A549 (cell line): ENCODE data around the gene CHPF. TPM values are rescaled to one million over a fixed set of nuclear protein-coding genes. Genes with fewer than 3 reads are reported as not detected.

Experiments
- ATAC-seq, 2 experiments: fragments of 200-7000 bp in 1 of 2; fragments of >200 bp in 1 of 2; cut with Nextera tagmentation in 1 of 2; cut with Tn5 transposase in 1 of 2; 3 replicates each; pipeline versions ENCODE4 v1.8.0 to v1.9.1; 2018 to 2020; ENCODE audit warnings: mild to moderate bottlenecking in 1 of 2, moderate library complexity in 1 of 2
- CTCF ChIA-PET: fragments of 300-600 bp; sonication (Branson Sonifier 250); formaldehyde crosslinking; extraction: SDS; loops from one replicate; lab custom pipeline; 2021; ENCODE audit warnings: antibody characterized with exemption, inconsistent platforms; lab: Yijun Ruan, JAX
- POLR2A ChIA-PET: fragments of 350-600 bp; formaldehyde crosslinking; extraction: SDS; loops from one replicate; lab custom pipeline; 2021; ENCODE audit warnings: antibody characterized with exemption, inconsistent platforms; lab: Yijun Ruan, JAX
- DNase-seq, 2 experiments: peaks; one replicate each; pipeline versions ENCODE4 v3.0.0 to v3.0.0-alpha.2; 2011 to 2016; ENCODE audit warnings: low read depth in 1 of 2, low spot score in 1 of 2
- FAIRE-seq: peaks from 2 replicates; lab custom pipeline; 2011; peaks lifted over from hg19 to GRCh38; lab: Jason Lieb, UNC
- H3K27ac ChIP-seq, 2 experiments: fragments of >200 bp; sonication (Bioruptor Twin); formaldehyde crosslinking; 3 replicates each; pipeline ENCODE4 v1.5.1; 2016 to 2017
- H3K4me1 ChIP-seq: fragments of >200 bp; sonication (Bioruptor Twin); formaldehyde crosslinking; 3 replicates; pipeline ENCODE4 v1.6.1; 2016
- H3K4me2 ChIP-seq: fragments of >200 bp; sonication (Bioruptor Twin); formaldehyde crosslinking; 3 replicates; pipeline ENCODE4 v1.6.1; 2016
- H3K4me3 ChIP-seq: fragments of >200 bp; sonication (Bioruptor Twin); formaldehyde crosslinking; 3 replicates; pipeline ENCODE4 v1.5.1; 2016
- H3K9me3 ChIP-seq: fragments of >200 bp; sonication (Bioruptor Twin); formaldehyde crosslinking; 3 replicates; pipeline ENCODE4 v1.6.1; 2016
- ESRRA ChIP-seq: fragments of 150-350 bp; IDR thresholded peaks from 2 replicates; pipeline ENCODE4 v1.6.1; 2014; ENCODE audit warnings: mild to moderate bottlenecking, low read length, borderline replicate concordance
- FOXS1 ChIP-seq: fragments of 250-450 bp; sonication (Bioruptor Pico); IDR thresholded peaks from 2 replicates; pipeline ENCODE4 v1.5.0; 2020; ENCODE audit warnings: mild to moderate bottlenecking, moderate library complexity
- HOXB13 ChIP-seq: fragments of 250-450 bp; sonication (Bioruptor Pico); IDR thresholded peaks from 2 replicates; pipeline ENCODE4 v1.5.0; 2020; ENCODE audit warnings: low read depth, mild to moderate bottlenecking, moderate library complexity
- POLR2A ChIP-seq: IDR thresholded peaks from 2 replicates; pipeline ENCODE4 v1.6.1; 2012; ENCODE audit warnings: mild to moderate bottlenecking, low read length
- POLR2AphosphoS2 ChIP-seq: conservative IDR thresholded peaks from 2 replicates; pipeline ENCODE4 v1.6.1; 2012; ENCODE audit warnings: low read length, improper control_type of control experiment, inconsistent platforms
- RAD21 ChIP-seq, 2 experiments: fragments of >200 bp in 1 of 2; sonication (Bioruptor Twin) in 1 of 2; formaldehyde crosslinking in 1 of 2; IDR thresholded peaks in 1 of 2; conservative IDR thresholded peaks in 1 of 2; 2 replicates in 1 of 2; 3 replicates in 1 of 2; pipeline ENCODE4 v1.6.1; 2012 to 2018; ENCODE audit warnings: inconsistent platforms in 1 of 2
- RCOR1 ChIP-seq: fragments of 150-350 bp; IDR thresholded peaks from 2 replicates; pipeline ENCODE4 v1.6.1; 2014; ENCODE audit warnings: antibody characterized with exemption, low read length, low read depth
- RNF2 ChIP-seq: fragments of 200-600 bp; sonication (generic); IDR thresholded peaks from 2 replicates; pipeline ENCODE4 v1.6.1; 2016; ENCODE audit warnings: low read depth, mild to moderate bottlenecking, antibody characterized with exemption, moderate library complexity, borderline replicate concordance
- TFCP2L1 ChIP-seq: fragments of 250-450 bp; sonication (Bioruptor Pico); IDR thresholded peaks from 2 replicates; pipeline ENCODE4 v1.5.0; 2021; ENCODE audit warnings: mild to moderate bottlenecking
- TP53 ChIP-seq: fragments of 250-450 bp; sonication (Bioruptor Pico); IDR thresholded peaks from 2 replicates; pipeline ENCODE4 v1.5.0; 2021; ENCODE audit warnings: mild to moderate bottlenecking, moderate library complexity
- ZC3H11A ChIP-seq: fragments of 450-650 bp; IDR thresholded peaks from 2 replicates; pipeline ENCODE4 v1.6.1; 2014; ENCODE audit warnings: antibody characterized with exemption, mild to moderate bottlenecking
- WGBS: methylation state at CpG from one replicate; pipeline ENCODE4 v1.1.6; 2017; ENCODE audit errors: missing lambda C conversion rate; 5-methylcytosine and 5-hydroxymethylcytosine counted together
- polyA plus RNA-seq, 4 experiments: library from polyadenylated mRNA; depleted of rRNA in 3 of 4; stranded (reverse); fragments of >200 nt; fragmentation: RNase III in 1 of 4; extraction: RNeasy Plus Mini Kit Qiagen cat#74134 plus additional on column Dnase treatment in 1 of 4; gene quantifications; 2 replicates in 3 of 4; 3 replicates in 1 of 4; pipeline ENCODE4 v1.2.3, GENCODE V29; 2011 to 2017
- TF ChIP-seq, protein P1 (sequence below): fragments of 150-350 bp; IDR thresholded peaks from 2 replicates; pipeline ENCODE4 v1.6.1; 2014; ENCODE audit warnings: low read depth, mild to moderate bottlenecking, low read length
- TF ChIP-seq, protein P2 (sequence below): fragments of 250-450 bp; sonication (Bioruptor Pico); IDR thresholded peaks from 2 replicates; pipeline ENCODE4 v1.5.0; 2020; ENCODE audit warnings: low read depth, mild to moderate bottlenecking, moderate library complexity
- TF ChIP-seq, protein P3 (sequence below): IDR thresholded peaks from 2 replicates; pipeline ENCODE4 v1.6.1; 2012

Gene CHPF
- polyA plus RNA-seq, 2 of the 4 experiments (the other 2 are of a cell fraction), result 9.0 to 14.8 TPM

DNA sequence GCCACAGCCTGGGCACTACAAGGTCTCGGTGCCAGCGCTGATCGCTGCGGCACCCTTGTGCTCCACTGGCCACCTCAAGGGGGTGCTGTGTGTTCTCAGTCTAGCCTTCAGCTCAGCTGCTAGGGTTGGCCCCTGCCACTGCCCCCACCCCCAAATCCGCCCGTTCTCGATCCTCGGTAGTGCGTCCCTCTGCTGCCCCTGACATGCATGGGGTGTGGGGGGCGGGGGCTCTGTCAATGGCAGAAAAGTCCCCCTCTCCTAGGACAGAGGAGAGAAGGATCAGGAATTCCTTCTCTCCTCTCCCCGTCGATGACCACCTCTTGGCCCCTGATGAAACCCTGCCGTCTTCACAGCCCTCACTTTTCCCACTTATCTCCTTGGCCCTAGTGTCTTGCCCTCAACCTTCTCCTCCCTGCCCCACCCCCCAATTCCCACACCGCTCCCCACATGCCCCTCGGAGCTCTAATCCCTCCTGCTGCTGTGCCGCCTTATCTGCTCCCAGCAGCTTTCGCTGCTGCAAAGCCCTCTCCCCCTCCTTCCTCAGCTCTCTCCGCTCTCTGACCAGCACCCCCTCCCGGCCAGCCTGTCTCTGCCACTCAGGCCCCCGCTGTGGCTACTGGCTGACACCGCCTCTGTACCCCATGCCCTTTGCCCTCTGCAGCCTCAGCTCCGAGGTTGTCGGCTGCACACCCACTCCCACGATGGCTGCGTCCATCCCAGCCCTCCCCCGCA is 33.7 kb downstream of the CHPF start (continued):
- no peak for TF ChIP-seq POLR2AphosphoS2
- TF ChIP-seq, protein P1, sequence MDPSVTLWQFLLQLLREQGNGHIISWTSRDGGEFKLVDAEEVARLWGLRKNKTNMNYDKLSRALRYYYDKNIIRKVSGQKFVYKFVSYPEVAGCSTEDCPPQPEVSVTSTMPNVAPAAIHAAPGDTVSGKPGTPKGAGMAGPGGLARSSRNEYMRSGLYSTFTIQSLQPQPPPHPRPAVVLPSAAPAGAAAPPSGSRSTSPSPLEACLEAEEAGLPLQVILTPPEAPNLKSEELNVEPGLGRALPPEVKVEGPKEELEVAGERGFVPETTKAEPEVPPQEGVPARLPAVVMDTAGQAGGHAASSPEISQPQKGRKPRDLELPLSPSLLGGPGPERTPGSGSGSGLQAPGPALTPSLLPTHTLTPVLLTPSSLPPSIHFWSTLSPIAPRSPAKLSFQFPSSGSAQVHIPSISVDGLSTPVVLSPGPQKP, result no peak

DNA sequence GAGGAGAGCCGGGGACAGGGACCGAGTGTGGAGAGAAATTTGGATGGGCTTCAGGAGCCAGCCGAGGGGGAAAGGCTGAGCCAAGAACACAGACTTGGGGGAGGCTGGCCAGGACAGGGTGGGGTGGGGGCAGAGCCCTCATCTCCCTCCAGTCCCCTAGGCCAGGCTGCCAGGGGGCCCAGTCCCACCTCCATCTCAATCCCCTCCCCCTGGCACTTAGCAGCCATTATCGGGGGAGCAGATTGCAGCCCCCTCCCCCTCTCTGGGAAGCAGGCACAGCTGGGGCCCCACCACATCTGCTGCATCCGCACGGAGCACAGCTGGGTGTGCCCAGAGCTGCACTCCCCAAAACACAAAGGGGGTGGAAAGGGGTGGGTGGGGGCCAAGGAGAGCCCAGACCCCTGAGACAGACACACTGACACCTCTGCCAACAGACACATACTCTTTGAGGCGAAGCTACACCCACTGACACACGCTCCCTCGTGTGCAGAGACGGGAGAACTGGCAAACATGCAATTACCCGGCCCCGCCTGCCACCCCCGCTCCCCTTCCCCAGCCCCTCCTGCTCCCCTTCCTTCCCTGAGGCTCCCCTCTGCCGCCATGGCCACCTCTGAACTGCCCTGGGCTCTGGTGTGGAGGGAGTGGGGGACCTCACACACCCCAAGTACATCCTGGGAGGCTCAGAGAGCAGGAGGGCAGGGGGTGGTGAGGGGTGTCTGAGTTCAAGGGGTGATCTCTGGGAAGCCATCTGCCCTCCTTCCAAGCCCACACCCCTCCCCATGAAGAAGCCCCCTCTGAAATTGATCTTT is 34.4 kb downstream of the CHPF start:
- peak overlapping the region in 1 of 2 experiments; percentile 80; a peak in 2 of 6 replicates for H3K27ac ChIP-seq
- no peak for FAIRE-seq

DNA sequence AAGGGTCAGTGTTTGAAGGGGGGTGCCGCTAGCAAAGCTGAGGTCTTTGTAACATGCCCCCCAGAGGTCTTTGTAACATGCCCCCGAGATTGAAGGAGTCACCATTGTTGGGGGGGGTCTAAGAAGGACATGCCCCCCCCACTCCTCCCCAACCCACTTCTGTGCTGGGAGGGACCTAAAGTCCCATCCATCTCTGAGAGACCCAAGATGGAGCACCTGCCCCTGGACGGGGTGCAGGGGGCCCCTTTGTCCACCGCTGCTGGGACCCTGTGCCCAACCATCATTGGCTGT is 35.2 kb downstream of the CHPF start:
- no peak overlapping the region for H3K4me3 ChIP-seq
- no peak for ATAC-seq
- no peak for FAIRE-seq
- DNase-seq, result no peak
- H3K27ac ChIP-seq, result no peak overlapping the region
- no peak overlapping the region for H3K4me2 ChIP-seq
- TF ChIP-seq, protein P2, sequence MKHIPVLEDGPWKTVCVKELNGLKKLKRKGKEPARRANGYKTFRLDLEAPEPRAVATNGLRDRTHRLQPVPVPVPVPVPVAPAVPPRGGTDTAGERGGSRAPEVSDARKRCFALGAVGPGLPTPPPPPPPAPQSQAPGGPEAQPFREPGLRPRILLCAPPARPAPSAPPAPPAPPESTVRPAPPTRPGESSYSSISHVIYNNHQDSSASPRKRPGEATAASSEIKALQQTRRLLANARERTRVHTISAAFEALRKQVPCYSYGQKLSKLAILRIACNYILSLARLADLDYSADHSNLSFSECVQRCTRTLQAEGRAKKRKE (CRISPR knock-in tag), result no peak
- TF ChIP-seq FOXS1 (CRISPR knock-in tag), result no peak
- TF ChIP-seq RCOR1, result no peak
- TF ChIP-seq ESRRA, result no peak
- H3K9me3 ChIP-seq, result no peaks in the 10 kb centered on the region
- 79% methylated on average over 4 of the region's 4 CpGs for WGBS
- ChIA-PET CTCF (interaction anchor here (2.7 to 89.4 kb wide), 3 partner anchors 2 to 106 kb away, joined by 14 to 3291 read pairs (median 3291); partner anchors contain the start of genes ASIC4, CHPF, GMPPA and SPEG), POLR2A (interaction anchor here (2.5 kb wide), 1 partner anchor 10 kb away, joined by 24 read pairs; the partner anchor contains the start of gene GMPPA)
- H3K4me1 ChIP-seq, result peaks cover 12% of the 10 kb centered on the region

More for the DNA sequence above, 34.4 kb downstream of the CHPF start:
- Histone ChIP-seq H3K4me1 (peaks cover 12% of the 10 kb centered on the region), H3K9me3 (no peaks in the 10 kb centered on the region), H3K4me3 (no peak overlapping the region; the same call in 2 of the 3 replicates), H3K4me2 (peak overlapping the region; percentile 82)
- POLR2A ChIA-PET, result interaction anchor here (0.5 to 2.5 kb wide), 3 partner anchors 11 to 89 kb away, joined by 3 to 24 read pairs (median 3); partner anchors contain the start of gene GMPPA
- ATAC-seq, result peak; percentile 42 to 66
- TF ChIP-seq, protein P3, sequence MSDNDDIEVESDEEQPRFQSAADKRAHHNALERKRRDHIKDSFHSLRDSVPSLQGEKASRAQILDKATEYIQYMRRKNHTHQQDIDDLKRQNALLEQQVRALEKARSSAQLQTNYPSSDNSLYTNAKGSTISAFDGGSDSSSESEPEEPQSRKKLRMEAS, result no peak
- TF ChIP-seq TP53 (CRISPR knock-in tag) (no peak), ZC3H11A (no peak), RNF2 (no peak), TFCP2L1 (no peak), HOXB13 (CRISPR knock-in tag) (no peak), POLR2A (no peak), RAD21 (conservative IDR thresholded peaks at IDR 0.05 in 1 of 2, IDR thresholded peaks at IDR 0.05 in 1 of 2) (no peak)
- CTCF ChIA-PET, result interaction anchor here (0.7 to 89.4 kb wide), 12 partner anchors 3 to 180 kb away, joined by 3 to 3291 read pairs (median 6); partner anchors contain the start of genes ASIC4, CHPF, DNPEP and GMPPA
- DNase-seq, result no peak
- WGBS, result 36% methylated on average over 8 of the region's 14 CpGs
